Gastrocnemius medialis (tissue), 4 donors: ENCODE measurements around the gene RNF144A.

Experiments used
- POLR2A ChIP-seq, 2 donors: fragments of 450-650 bp; IDR thresholded peaks; one replicate each; pipeline ENCODE4 v1.6.1; 2017; ENCODE audit warnings: antibody characterized with exemption in 2 of 2, mild to moderate bottlenecking in 2 of 2, moderate library complexity in 2 of 2
- TF ChIP-seq, protein P1 (sequence below), 5 experiments: fragments of 450-650 bp in 3 of 5; fragments of 200-600 bp in 2 of 5; sonication (generic) in 2 of 5; IDR thresholded peaks in 4 of 5; conservative IDR thresholded peaks in 1 of 5; 1 replicate in 4 of 5; 2 replicates in 1 of 5; pipeline ENCODE4 v1.5.1; 2016 to 2019; ENCODE audit warnings: antibody characterized with exemption in 5 of 5, mild to moderate bottlenecking in 3 of 5, moderate library complexity in 3 of 5

- TF ChIP-seq, protein P1, sequence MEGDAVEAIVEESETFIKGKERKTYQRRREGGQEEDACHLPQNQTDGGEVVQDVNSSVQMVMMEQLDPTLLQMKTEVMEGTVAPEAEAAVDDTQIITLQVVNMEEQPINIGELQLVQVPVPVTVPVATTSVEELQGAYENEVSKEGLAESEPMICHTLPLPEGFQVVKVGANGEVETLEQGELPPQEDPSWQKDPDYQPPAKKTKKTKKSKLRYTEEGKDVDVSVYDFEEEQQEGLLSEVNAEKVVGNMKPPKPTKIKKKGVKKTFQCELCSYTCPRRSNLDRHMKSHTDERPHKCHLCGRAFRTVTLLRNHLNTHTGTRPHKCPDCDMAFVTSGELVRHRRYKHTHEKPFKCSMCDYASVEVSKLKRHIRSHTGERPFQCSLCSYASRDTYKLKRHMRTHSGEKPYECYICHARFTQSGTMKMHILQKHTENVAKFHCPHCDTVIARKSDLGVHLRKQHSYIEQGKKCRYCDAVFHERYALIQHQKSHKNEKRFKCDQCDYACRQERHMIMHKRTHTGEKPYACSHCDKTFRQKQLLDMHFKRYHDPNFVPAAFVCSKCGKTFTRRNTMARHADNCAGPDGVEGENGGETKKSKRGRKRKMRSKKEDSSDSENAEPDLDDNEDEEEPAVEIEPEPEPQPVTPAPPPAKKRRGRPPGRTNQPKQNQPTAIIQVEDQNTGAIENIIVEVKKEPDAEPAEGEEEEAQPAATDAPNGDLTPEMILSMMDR (IDR thresholded peaks at IDR 0.05 in 4 of 5, conservative IDR thresholded peaks at IDR 0.05 in 1 of 5) = no peak
- no peak for TF ChIP-seq POLR2A (IDR thresholded peaks at IDR 0.05)
Measured at GRCh38 chr2:7032371-7032770, 115.2 kb downstream of the RNF144A start.
